Testis (tissue), 2 donors: ENCODE measurements around the gene KLC3.

ENCODE experiments used
- CTCF ChIP-seq, 3 experiments: fragments of 450-650 bp in 2 of 3; fragments of 200-600 bp in 1 of 3; sonication (generic) in 1 of 3; IDR thresholded peaks; one replicate each; pipeline ENCODE4 v1.5.1; 2016 to 2019; ENCODE audit warnings: antibody characterized with exemption in 3 of 3, mild to moderate bottlenecking in 2 of 3, moderate library complexity in 1 of 3
- POLR2A ChIP-seq: fragments of 450-650 bp; IDR thresholded peaks from one replicate; pipeline ENCODE4 v1.6.1; 2017; ENCODE audit warnings: antibody characterized with exemption, mild to moderate bottlenecking, moderate library complexity

DNA sequence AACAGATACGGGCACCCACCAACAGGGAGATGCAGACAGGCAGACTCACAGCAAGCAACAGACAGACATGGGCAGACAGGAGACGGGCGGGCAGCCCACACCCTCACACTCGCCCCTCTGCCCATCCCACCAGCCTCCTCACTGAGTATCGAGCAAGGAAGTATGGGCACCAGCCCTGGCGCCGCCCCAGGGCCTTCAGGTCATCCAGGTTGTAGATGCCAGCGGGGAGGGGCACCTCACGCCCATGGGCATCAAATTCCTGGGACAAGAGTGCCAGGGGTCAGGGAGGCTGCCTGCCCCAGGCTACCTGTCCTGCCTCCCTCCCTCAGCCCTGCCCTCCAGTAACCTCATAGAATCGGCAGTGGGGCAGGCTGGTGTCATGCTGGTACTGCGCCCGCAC lies 24.1 kb downstream of the KLC3 start:
- no peak for TF ChIP-seq CTCF (IDR thresholded peaks at IDR 0.05)
- no peak for TF ChIP-seq POLR2A
